Muscle of arm (tissue), 14 donors: ENCODE results near the gene SPATA20. TPM values are rescaled to one million over a fixed set of nuclear protein-coding genes. Genes with fewer than 3 reads are reported as not detected.

Experiments used
- DNase-seq: peaks from one replicate; pipeline ENCODE4 v3.0.0-alpha.2; 2013
- long read RNA-seq, 11 donors: transcript quantifications; one replicate each; lab custom pipeline, GENCODE V29; 2026
- polyA plus RNA-seq, 12 donors: library from polyadenylated mRNA; unstranded; fragments of 120-200 nt; gene quantifications; one replicate each; pipeline ENCODE4 v1.2.1, GENCODE V29; 2013; ENCODE audit not compliant: insufficient read length in 12 of 12

SPATA20 gene
- polyA plus RNA-seq: 10 to 100 TPM in 11 of 12 donors, not detected in 1; 16.4 to 43.9 (median 26.2) TPM
- long read RNA-seq, donor 1, partial matches to known transcripts: 62 of 65 reads
- long read RNA-seq, donor 1, other reads (novel, unspliced or antisense): 0 of 65 reads
- long read RNA-seq, donor 2, partial matches to known transcripts: 10 of 10 reads
- long read RNA-seq, donor 2, other reads (novel, unspliced or antisense): 0 of 10 reads
- long read RNA-seq, donor 3, partial matches to known transcripts: 7 of 8 reads
- long read RNA-seq, donor 3, other reads (novel, unspliced or antisense): 0 of 8 reads
- long read RNA-seq, donor 4, partial matches to known transcripts: 13 of 13 reads
- long read RNA-seq, donor 4, other reads (novel, unspliced or antisense): 0 of 13 reads
- long read RNA-seq, donor 5, transcript SPATA20-205 (17 exons, 2,734 nt): major isoform, 6 of 45 reads
- long read RNA-seq, donor 5, transcript SPATA20-201 (17 exons, 2,719 nt): major isoform, 6 of 45 reads
- long read RNA-seq, donor 5, partial matches to known transcripts: 33 of 45 reads
- long read RNA-seq, donor 5, other reads (novel, unspliced or antisense): 0 of 45 reads
- long read RNA-seq, donor 6, partial matches to known transcripts: 7 of 8 reads
- long read RNA-seq, donor 6, other reads (novel, unspliced or antisense): 0 of 8 reads
- long read RNA-seq, donor 7, partial matches to known transcripts: 11 of 11 reads
- long read RNA-seq, donor 7, other reads (novel, unspliced or antisense): 0 of 11 reads
- long read RNA-seq, donor 8, partial matches to known transcripts: 20 of 22 reads
- long read RNA-seq, donor 8, other reads (novel, unspliced or antisense): 0 of 22 reads
- long read RNA-seq, donor 9, partial matches to known transcripts: 16 of 20 reads
- long read RNA-seq, donor 9, other reads (novel, unspliced or antisense): 0 of 20 reads
- long read RNA-seq, donor 10, partial matches to known transcripts: 23 of 27 reads
- long read RNA-seq, donor 10, other reads (novel, unspliced or antisense): 0 of 27 reads
- long read RNA-seq, donor 11, partial matches to known transcripts: 30 of 33 reads
- long read RNA-seq, donor 11, other reads (novel, unspliced or antisense): 0 of 33 reads

- peak; percentile 85 for DNase-seq
Observed at GRCh38 chr17:50547035-50547735, at the start of gene SPATA20. Gene SPATA20 (plus strand): TSS chr17:50547174. CDS start chr17:50547209, 35 bp downstream.

GRCh38 chr17:50498021-50498874 is 48.7 kb upstream of the SPATA20 start:
- no peak for DNase-seq

GRCh38 chr17:50499270-50499669 is 47.7 kb upstream of the SPATA20 start:
- DNase-seq: no peak

- DNase-seq: no peak
Observed at GRCh38 chr17:50499721-50500120, 47.3 kb upstream of the SPATA20 start.

DNA sequence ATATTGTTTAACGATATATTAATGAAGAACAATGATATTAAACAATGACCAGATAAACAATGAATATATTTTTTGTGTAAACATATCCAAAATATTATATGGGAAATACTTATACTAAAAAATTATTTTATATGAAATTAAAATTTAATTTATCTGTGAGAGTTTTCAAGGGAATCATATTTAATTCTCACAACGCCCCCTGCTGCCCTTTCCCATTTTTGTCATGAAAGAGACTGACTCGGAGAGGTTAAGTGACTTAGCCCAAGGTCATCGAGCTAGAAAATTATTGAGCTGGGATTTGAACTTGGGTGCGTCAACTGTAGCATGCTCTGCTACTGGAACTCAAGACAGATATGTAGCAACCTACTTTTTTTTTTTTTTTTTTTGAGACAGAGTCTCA is 45.9 kb upstream of the SPATA20 start:
- no peak for DNase-seq

DNA sequence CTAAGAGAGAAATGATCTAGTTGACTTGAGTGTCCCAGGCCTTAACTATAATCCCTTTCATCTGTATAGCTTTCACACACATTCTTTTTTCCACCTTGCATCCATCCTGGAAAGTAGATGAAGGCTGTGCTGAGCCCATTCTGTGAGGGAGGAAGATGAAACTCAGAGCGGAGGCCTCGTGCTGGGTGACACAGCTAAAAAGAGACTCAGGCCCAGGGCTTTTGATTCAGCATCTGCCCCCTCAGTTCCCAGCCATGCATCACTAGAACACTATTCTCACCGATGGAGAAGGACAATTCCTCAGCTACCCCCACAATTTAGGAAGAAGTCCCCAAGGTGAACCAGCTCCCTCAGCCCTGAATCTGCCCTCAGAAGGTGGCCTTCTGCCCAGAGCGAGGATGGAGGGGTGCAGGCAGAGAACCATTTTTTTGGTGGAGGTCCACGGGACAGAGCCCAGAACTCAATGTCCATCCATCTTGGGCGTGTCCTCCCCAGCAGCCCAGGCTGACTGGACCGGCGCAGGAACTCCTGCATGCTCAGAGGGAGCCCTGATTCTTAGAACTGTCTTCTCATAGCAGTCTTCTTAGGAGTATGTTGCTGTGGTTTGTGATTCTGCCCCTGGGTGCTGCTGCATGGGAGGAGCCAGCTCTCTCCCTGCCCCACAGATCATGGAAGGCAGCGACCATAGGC is 44.5 kb upstream of the SPATA20 start:
- DNase-seq: no peak

DNA sequence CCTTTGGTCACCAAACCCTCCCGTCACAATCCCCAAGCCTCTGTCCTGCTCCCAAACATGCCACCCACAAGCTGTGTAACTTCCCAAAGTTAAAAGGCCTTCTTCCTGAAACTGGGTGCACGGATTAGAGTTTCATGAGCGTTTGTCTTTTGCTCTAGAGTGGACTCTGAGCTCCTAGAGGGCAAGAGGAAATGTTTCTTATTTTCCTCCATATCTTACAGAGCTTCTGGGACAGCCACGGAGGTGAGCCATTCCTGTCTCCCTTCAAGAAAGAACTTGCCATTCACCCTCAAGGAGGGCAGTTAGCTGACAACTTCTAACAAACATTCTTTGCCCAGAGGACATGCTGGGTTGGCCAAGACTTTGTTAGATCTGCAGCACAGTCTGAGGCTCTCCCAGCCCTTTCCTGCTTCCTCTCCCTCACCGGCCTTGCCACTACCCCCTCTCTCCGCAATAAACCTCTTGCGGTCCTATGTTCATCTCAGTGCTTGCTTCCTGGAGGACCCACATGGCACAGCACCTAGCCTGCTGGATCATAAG is 41.3 kb upstream of the SPATA20 start:
- no peak for DNase-seq

DNA sequence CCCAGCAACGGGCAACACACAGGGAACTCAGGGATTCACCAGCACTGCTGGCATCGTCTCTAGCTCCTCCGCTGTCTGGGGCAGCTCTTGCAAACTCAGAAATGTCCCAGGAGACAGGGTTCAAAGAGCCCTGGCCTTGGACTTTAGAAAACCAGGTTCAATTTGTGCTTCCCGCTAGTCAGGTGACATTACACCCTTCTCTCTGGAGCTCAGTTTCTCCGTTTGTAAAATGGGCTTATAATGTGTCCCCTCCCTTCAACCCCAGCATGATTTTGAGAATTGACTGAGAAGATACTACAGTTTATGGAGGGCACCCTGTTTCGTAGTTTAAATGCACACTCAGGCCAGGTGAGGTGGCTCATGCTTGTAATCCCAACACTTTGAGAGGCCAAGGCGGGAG is 40.7 kb upstream of the SPATA20 start:
- no peak for DNase-seq

DNA sequence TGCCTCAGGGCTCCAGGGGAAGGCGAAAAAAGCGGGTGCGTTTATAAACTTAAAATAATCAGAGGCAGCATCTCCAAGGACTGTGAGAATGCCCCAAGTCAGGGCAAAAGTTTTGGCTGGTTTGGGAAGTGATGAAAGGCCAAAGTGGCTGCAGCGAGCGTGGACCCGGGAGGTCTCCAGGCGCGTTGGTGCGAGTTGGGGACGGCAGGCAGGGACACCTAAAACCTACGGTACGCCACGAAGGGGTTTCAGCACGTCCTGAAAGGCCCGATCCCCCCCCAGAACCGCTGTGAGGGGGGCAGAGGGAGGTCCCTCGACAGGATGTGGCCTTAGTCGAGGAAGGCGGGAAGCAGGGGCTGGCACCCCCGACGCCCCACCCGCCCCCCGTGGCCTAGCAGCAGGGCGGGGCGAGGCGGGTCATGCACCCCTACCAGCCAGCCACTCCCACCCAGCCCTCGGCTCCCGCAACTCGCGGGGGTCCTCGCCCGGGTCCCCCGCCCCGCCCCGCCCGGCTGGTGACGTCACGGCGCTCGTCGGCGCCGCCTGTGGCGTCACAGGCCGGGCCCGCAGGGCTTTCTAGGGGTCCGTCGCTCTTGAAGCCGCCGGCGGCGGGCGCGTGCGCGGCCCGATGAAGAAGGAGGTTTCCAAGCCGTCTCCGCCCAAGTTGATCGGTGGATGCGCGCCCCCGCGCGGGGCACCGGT is 39.0 kb upstream of the SPATA20 start, which contains the start of gene MYCBPAP:
Gene MYCBPAP, plus strand, starts transcription at position 569 of the 702 bp plus-strand sequence. CDS start 236 bp downstream, outside the sequence.
- peak; percentile 83 for DNase-seq

DNA sequence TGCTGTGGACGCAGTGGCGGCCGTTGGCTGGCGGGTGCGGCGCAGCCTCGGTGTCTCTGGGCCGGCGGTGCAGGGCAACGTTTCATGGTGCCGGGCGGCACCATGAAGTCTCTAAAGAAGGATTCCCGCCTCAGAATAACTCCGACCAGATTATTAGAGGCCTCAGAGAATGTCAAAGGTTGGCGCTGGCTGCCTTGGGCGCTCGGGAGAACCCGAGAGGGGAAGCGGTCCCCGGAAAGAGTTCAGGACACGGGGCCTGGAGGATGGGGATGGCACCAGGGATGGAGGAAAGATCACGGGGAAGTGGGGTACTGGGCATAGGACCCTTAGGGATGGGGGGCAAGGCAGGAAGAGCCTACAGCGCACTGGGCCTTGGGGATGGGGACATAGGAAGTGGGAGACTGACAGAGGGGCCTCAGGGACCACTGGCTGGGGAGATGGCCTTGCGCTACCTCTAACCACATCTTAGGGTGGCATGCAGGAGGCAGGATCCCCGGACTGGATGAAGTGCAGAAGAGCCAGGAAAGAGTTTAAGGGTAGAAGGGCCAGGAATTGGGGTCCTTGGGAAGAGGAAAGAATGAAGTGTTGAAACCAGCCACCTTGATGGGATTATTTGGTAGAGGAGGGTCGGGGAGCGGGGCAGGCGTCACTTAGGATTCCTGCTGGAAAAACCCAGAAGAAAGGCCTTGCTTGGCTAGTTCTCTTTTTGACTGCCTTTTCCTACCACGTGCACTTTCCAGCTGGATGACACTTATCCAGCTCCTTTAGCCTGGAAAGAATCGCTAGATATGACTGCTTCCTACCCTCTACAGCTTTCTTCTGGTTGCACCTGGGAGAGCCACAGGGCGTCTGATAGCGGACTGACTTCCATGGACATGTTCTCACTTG is 38.2 kb upstream of the SPATA20 start:
- peak; percentile 42 for DNase-seq

DNA sequence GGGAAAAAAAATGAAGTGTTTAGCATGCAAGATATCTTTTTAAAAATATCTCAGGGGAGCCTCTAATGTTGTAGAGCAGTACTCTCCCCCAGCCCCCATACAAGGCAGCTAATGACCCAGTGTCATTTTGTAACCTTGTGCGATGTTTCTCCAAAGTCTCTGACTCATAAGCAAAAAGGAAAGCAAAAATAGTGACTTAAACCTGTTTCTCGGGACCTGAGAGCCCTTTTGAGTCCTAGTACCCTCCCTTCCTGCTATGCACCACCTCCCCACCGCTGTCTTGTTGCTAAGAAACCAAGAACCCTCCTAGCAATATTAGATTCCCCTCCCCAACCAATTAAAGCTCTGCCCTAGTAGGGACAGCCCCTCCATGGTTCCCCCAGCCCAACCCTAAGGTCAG is 35.9 kb upstream of the SPATA20 start:
- no peak for DNase-seq

DNA sequence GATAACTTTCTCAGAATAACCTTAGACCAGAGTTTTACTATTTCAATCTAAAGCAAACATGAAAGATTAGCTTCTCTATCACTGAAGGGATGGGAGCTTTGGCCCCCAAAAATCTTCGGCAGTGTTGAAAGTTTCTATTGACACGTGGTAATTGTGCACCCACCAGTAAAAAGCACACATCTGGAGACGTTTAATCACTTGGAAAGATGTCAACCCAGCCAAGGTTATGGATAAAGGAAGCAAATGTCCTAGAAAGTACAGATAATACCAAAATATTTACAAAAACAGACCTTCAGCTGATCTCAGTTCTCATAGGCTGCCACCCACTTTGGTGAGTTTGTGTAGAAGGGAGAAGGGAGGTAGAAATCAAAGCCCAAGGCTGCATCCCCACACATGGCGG is 33.5 kb upstream of the SPATA20 start:
- no peak for DNase-seq

DNA sequence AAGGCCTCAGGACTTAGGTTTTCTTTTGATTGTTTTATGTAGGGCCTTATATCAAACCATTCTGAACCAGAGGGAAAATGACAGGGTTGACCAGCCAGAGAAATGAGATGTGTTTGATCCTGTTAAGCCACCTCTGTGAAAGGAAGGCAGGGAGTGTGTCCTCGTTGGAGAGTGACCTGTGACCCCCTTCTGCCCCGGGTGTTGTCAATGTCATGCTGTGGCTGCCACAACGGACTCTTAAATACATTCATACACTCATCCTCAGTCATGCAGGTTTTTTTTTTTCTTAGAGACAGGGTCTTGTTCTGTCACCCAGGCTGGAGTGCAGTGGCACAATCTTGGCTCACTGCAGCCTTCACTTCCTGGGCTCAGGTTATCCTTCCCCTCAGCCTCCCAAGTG is 32.6 kb upstream of the SPATA20 start:
- no peak for DNase-seq

GRCh38 chr17:50514936-50515702 is 31.9 kb upstream of the SPATA20 start:
- DNase-seq: no peak

DNA sequence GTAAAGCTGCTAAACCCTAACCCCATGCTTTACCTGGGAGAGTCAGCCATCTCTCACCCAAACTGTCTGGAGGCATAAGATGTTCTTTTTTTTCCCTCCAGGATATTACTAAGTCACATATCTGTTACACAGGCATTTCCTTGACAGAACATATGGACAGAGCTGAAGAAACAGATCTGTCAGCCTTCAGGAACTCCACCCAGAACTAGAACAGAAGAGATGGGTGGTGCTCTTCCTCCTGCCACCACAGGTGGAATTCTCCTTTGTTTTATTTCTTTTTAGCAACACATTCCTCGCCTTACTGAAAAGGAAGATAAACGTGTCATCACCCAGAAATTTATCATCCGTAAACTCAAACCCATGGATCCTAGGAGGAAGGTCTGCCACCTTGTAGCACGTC is 30.0 kb upstream of the SPATA20 start:
- DNase-seq: no peak

DNA sequence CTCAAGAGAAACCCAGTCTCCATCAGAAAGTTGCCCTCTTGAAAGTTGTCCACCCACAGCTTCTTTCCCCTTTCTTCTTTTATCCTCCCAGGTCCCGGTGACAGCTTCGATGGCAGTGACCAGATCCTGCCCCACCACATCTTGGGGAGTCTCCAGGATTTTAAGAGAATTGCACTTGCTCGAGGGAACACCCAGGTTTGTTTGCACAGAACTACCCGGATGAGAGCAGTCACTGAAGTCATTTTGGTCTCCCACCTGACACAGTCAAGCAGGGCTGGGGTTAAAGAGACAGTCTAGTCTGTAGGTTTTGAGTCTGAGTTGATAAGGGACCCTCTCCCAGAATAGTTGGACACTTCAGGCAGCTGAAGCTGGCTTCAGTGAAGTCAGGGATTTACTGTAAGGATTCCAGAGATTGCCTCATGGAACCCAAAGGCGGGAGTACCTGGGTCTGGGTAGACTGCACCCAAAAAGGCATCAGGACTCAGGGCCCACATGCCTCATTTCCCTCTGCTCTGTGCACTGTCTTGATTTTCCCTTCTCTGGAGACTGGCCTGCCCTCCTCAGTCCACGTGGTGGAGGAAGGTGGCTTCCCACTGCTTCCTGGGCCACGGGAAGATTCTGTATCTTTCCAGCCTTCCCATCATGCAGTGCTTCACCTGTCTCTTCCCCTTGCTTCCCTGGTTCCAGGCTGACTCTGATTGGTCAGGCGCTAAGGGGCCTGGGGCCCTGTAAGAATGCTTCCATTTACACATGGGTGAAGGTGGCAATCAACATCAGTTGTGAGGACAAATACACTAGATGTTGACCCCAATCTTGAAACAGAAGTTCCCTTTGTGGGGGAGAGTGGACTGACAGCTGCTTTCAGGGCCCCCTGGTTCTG is 29.2 kb upstream of the SPATA20 start:
- no peak for DNase-seq
